Erythroblast (primary cell): ENCODE measurements around the gene HDAC4.

ENCODE experiments used
- GATA1 ChIP-seq: IDR thresholded peaks from 2 replicates; pipeline ENCODE4 v1.6.1; 2011; ENCODE audit warnings: low read depth, mild to moderate bottlenecking, control low read depth, low read length, moderate library complexity
- POLR2A ChIP-seq: IDR thresholded peaks from 2 replicates; pipeline ENCODE4 v1.6.1; 2011; ENCODE audit warnings: mild to moderate bottlenecking, low read length

GRCh38 chr2:239255628-239256349 is 145.0 kb downstream of the HDAC4 start:
- TF ChIP-seq POLR2A (no peak), GATA1 (no peak)
